Neural progenitor cell (in vitro differentiated cells): ENCODE data around the gene SEMA3D. TPM values are rescaled to one million over a fixed set of nuclear protein-coding genes. Genes with fewer than 3 reads are reported as not detected.
A peak's percentile ranks its signal among the peaks of the same experiment; 100 is the strongest.

ENCODE experiments used
- DNase-seq: peaks from one replicate; pipeline ENCODE4 v3.0.0-alpha.2; 2016; ENCODE audit warnings: low spot score
- H2AFZ ChIP-seq: fragments of 200-600 bp; sonication (generic); replicated peaks from 2 replicates; pipeline ENCODE4 v1.6.1; 2016; ENCODE audit warnings: antibody characterized with exemption
- H3F3A ChIP-seq: fragments of 200-600 bp; sonication (generic); 2 replicates; pipeline ENCODE4 v1.6.1; 2016; ENCODE audit warnings: antibody characterized with exemption, low read depth
- H3K27ac ChIP-seq: fragments of 200-600 bp; sonication (generic); 2 replicates; pipeline ENCODE4 v1.5.1; 2016; ENCODE audit warnings: mild to moderate bottlenecking
- H3K27me3 ChIP-seq: fragments of 200-600 bp; sonication (generic); 2 replicates; pipeline ENCODE4 v1.6.1; 2016; ENCODE audit warnings: mild to moderate bottlenecking, moderate library complexity
- H3K36me3 ChIP-seq: fragments of 200-600 bp; sonication (generic); 2 replicates; pipeline ENCODE4 v1.5.1; 2016
- H3K4me1 ChIP-seq: fragments of 200-600 bp; sonication (generic); 2 replicates; pipeline ENCODE4 v1.6.1; 2016; ENCODE audit warnings: mixed run types
- H3K4me2 ChIP-seq: fragments of 200-600 bp; sonication (generic); 2 replicates; pipeline ENCODE4 v1.6.1; 2016
- H3K4me3 ChIP-seq: fragments of 200-600 bp; sonication (generic); 2 replicates; pipeline ENCODE4 v1.5.1; 2016
- H3K79me2 ChIP-seq: fragments of 200-600 bp; sonication (generic); 2 replicates; pipeline ENCODE4 v1.6.1; 2016; ENCODE audit warnings: low read depth
- H3K9ac ChIP-seq: fragments of 200-600 bp; sonication (generic); 2 replicates; pipeline ENCODE4 v1.6.1; 2016
- H3K9me3 ChIP-seq: fragments of 200-600 bp; sonication (generic); 2 replicates; pipeline ENCODE4 v1.5.1; 2016; ENCODE audit warnings: low read depth
- H4K20me1 ChIP-seq: fragments of 200-600 bp; sonication (generic); 2 replicates; pipeline ENCODE4 v1.6.1; 2016; ENCODE audit warnings: low read depth
- H3K27ac Mint-ChIP-seq: 3 replicates; pipeline ENCODE4 v1.8.0; 2021; ENCODE audit warnings: mixed read lengths
- H3K27me3 Mint-ChIP-seq: 2 replicates; pipeline ENCODE4 v1.8.0; 2022; ENCODE audit warnings: low read depth, mild to moderate bottlenecking, inconsistent platforms, moderate library complexity, mixed read lengths; ENCODE audit not compliant: insufficient read depth
- H3K36me3 Mint-ChIP-seq: 3 replicates; pipeline ENCODE4 v1.8.0; 2021; ENCODE audit warnings: mixed read lengths
- H3K4me1 Mint-ChIP-seq: 3 replicates; pipeline ENCODE4 v1.8.0; 2021; ENCODE audit warnings: mixed read lengths
- H3K4me3 Mint-ChIP-seq: 3 replicates; pipeline ENCODE4 v1.8.0; 2021; ENCODE audit warnings: mild to moderate bottlenecking, moderate library complexity, mixed read lengths
- H3K9me3 Mint-ChIP-seq: 3 replicates; pipeline ENCODE4 v1.8.0; 2020; ENCODE audit warnings: mixed read lengths
- CTCF ChIP-seq: fragments of 200-600 bp; sonication (generic); IDR thresholded peaks from 2 replicates; pipeline ENCODE4 v1.5.1; 2017; ENCODE audit warnings: antibody characterized with exemption, mild to moderate bottlenecking
- EZH2 ChIP-seq: fragments of 200-600 bp; sonication (generic); IDR thresholded peaks from 2 replicates; pipeline ENCODE4 v1.6.1; 2017; ENCODE audit warnings: antibody characterized with exemption, mild to moderate bottlenecking, moderate library complexity
- EZH2phosphoT487 ChIP-seq: fragments of 200-600 bp; sonication (generic); IDR thresholded peaks from 2 replicates; pipeline ENCODE4 v1.6.1; 2017; ENCODE audit warnings: antibody characterized with exemption
- total RNA-seq: library from RNA; depleted of rRNA; stranded (reverse); fragments of >200 nt; gene quantifications from 2 replicates; pipeline ENCODE4 v1.2.3, GENCODE V29; 2015; ENCODE audit warnings: low replicate concordance

Gene SEMA3D
- total RNA-seq, 1 donor from 2014 or later = 0.99 TPM

- Mint-ChIP-seq H3K27me3 (peaks cover 2% of the 10 kb centered on the region), H3K9me3 (no peaks in the 10 kb centered on the region), H3K4me3 (no peak overlapping the region), H3K36me3 (peaks cover 6% of the 10 kb centered on the region), H3K4me1 (peaks cover 15% of the 10 kb centered on the region), H3K27ac (no peak overlapping the region)
- Histone ChIP-seq H3K4me1 (peaks cover 6% of the 10 kb centered on the region), H3F3A (no peaks in the 10 kb centered on the region), H3K79me2 (no peaks in the 10 kb centered on the region), H3K4me3 (no peak overlapping the region), H2AFZ (peak overlapping the region; percentile 69), H3K9me3 (no peaks in the 10 kb centered on the region), H3K27ac (no peak overlapping the region), H3K9ac (no peak overlapping the region), H3K27me3 (no peaks in the 10 kb centered on the region), H4K20me1 (no peaks in the 10 kb centered on the region), H3K4me2 (no peak overlapping the region), H3K36me3 (no peaks in the 10 kb centered on the region)
- DNase-seq = no peak
- TF ChIP-seq EZH2phosphoT487 (no peak), CTCF (no peak), EZH2 (no peak)
Measured at GRCh38 chr7:85061456-85061855, 125.4 kb downstream of the SEMA3D start.

GRCh38 chr7:85060696-85061095, 126.2 kb downstream of the SEMA3D start:
- H4K20me1 ChIP-seq = no peaks in the 10 kb centered on the region
- no peak overlapping the region for H3K4me2 ChIP-seq
- Mint-ChIP-seq H3K27ac (no peak overlapping the region), H3K4me3 (no peak overlapping the region), H3K36me3 (peaks cover 6% of the 10 kb centered on the region), H3K9me3 (no peaks in the 10 kb centered on the region), H3K27me3 (peaks cover 2% of the 10 kb centered on the region), H3K4me1 (peaks cover 14% of the 10 kb centered on the region)
- no peaks in the 10 kb centered on the region for H3K27me3 ChIP-seq
- H3K79me2 ChIP-seq = no peaks in the 10 kb centered on the region
- no peaks in the 10 kb centered on the region for H3K4me1 ChIP-seq
- no peaks in the 10 kb centered on the region for H3F3A ChIP-seq
- no peak for DNase-seq
- H3K9ac ChIP-seq = no peak overlapping the region
- no peak overlapping the region for H3K27ac ChIP-seq
- TF ChIP-seq CTCF (no peak), EZH2phosphoT487 (no peak), EZH2 (no peak)
- no peaks in the 10 kb centered on the region for H3K9me3 ChIP-seq
- no peak overlapping the region for H3K4me3 ChIP-seq
- H2AFZ ChIP-seq = peak overlapping the region; percentile 6
- no peaks in the 10 kb centered on the region for H3K36me3 ChIP-seq

- Histone ChIP-seq H4K20me1 (no peaks in the 10 kb centered on the region), H3K79me2 (no peaks in the 10 kb centered on the region), H3K27me3 (no peaks in the 10 kb centered on the region), H2AFZ (no peak overlapping the region), H3K4me2 (no peak overlapping the region), H3K36me3 (no peaks in the 10 kb centered on the region), H3K4me3 (no peak overlapping the region), H3K27ac (no peak overlapping the region), H3K9me3 (no peaks in the 10 kb centered on the region), H3K9ac (no peak overlapping the region), H3F3A (no peaks in the 10 kb centered on the region), H3K4me1 (peaks cover 26% of the 10 kb centered on the region)
- H3K36me3 Mint-ChIP-seq = peaks cover 12% of the 10 kb centered on the region
- DNase-seq = no peak
- peaks cover 2% of the 10 kb centered on the region for H3K27me3 Mint-ChIP-seq
- H3K4me1 Mint-ChIP-seq = peaks cover 37% of the 10 kb centered on the region
- peaks cover 4% of the 10 kb centered on the region for H3K9me3 Mint-ChIP-seq
- no peak overlapping the region for H3K27ac Mint-ChIP-seq
- no peak for TF ChIP-seq CTCF
- no peak for TF ChIP-seq EZH2
- TF ChIP-seq EZH2phosphoT487 = no peak
- no peak overlapping the region for H3K4me3 Mint-ChIP-seq
Measured at GRCh38 chr7:85055906-85056305, 130.9 kb downstream of the SEMA3D start.
